GM21360 (cell line): ENCODE measurements around the gene IGFBP5.
A peak's percentile ranks its signal among the peaks of the same experiment; 100 is the strongest.

Experiments
- ATAC-seq: cut with Tn5 transposase; IDR thresholded peaks from one replicate; pipeline ENCODE4 v1.9.1; 2021; ENCODE audit warnings: mild to moderate bottlenecking, moderate library complexity; ENCODE audit not compliant: unreplicated experiment

IGFBP5 gene

DNA sequence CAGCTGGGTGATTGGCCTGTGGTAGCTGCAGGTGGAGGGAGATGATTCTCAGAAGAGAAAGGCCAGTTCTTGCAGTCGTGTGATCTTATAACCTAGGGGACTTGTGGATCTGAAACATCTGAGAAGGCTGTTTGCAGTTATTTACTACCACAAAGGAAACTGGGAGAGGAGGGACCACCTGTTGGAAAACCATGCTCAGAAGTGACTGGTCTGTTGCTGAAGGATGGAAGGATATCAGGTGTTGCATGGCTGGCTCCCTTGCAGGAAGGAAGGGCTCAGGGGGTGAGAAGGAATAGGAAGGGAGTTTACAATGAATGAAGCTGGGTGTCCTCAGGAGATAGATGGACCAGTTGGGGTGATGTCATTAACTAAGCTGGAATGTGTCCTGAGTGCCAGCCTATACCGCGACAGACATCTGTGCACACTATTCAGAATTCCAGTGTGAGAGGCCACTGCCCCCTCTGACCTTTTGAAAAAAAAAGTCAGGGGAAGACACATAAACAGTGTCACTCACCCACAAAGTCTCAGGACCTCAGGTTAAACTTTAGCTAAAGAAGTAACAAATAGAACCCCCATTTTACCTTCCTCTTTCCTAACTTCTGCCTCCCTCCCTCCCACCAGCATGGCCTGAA lies 44.6 kb downstream of the IGFBP5 start:
- ATAC-seq, result no peak

DNA sequence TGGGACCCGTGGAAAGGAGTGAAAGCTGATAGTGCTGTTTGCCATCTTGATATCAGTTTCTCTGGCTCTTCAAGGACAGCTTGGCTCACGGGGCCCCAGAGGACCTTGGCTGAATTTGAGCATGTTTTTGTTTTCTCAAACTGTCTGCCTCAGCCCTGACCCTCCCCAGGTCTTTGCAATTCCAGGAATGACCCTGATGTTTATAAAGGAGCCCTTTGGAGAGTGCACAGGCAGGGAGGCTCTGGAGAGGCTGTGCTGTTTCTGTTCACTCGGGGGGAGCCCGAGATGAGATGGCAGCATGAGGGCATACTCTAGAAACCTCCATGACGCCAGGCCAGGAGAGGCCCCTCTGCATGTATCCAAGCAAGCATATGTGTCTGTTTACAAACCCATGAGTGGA lies 45.8 kb downstream of the IGFBP5 start:
- no peak for ATAC-seq

GRCh38 chr2:216648105-216648504 lies 47.2 kb downstream of the IGFBP5 start:
- ATAC-seq, result no peak

DNA sequence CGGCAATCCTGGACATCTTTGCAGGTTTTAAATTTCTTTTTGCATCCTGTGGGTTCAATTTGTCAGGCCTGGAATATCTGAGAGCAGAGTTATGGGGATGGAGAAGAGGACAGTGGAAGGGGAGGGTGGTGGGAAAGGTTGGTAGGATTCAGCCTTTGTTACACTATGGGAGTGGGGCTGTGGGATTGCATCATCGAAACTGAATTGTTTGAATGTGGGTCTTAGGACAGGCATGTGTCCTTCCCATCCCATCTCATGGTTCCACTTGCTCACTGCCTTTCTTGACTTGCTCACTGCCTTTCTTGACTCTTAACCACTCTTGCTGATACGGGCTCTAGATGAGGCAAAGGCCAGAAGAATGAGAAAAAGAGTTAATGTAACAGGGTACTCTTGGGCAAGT lies 49.2 kb downstream of the IGFBP5 start:
- no peak for ATAC-seq

GRCh38 chr2:216645636-216645950 lies 49.8 kb downstream of the IGFBP5 start:
- ATAC-seq, result no peak

- no peak for ATAC-seq
Measured at GRCh38 chr2:216644842-216645635, 50.3 kb downstream of the IGFBP5 start.

GRCh38 chr2:216643986-216644659 lies 51.2 kb downstream of the IGFBP5 start:
- ATAC-seq, result no peak

DNA sequence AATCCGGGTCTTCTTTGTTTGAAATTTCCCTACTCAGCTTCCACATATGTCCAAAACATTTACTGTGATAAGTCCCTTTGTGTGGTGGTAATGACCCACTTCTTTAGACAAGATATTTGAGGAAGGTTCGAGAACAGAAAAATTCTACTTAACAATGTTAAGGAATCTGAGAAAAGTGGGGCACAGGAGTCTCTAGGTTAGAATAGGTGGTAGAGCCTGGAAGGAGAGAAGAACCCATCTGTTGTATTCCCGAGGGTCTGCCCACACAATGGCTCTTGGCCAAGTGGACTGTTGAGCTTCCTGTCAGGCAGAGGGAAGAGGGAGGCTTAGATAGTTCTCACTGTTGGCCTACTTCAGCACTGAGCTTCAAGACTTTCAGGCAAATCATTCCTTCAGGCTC lies 57.9 kb downstream of the IGFBP5 start:
- no peak for ATAC-seq

DNA sequence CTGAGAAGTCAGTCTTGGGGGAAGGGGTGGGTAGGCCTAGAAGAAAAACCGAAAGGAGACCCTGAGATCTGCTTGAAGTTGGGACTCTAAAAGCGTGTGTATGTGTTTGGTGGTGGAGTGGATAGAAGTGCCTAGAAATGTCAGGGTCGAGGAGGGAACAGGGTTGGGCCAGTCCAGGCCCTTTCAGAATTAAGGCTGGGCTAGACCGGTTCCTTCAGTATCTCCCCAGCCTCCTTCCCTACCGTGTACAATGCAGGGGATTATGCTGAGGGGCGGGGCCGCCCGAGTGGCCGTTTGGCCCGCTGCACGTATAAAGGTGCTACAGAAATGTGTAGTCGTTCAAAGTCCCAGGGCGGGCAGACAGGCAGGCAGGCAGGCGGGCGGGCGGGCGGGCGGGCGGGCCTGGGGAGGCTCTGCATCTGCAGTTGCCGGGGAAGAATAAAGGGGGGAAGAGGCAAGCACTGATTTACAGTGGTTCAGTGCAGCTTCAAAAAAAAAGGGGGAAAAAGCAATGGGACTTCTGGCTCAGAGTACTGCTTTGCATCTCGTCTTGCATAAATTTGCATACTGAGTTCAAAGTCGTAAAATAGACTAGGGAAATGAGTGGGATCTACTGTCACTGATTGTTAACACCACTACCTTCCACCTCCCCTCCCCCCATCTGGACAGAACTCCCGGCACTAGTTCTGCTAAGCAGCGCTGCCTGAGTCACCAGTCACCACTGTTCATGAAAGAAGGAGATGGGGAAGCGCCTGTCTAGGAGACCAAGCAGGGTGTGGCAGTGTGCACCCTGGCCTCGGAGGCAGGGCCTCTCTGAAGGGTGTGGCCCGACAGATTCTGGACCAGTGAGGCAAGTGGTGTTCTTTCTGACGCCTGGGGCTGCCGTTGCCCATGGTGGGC lies 58.5 kb downstream of the IGFBP5 start:
- ATAC-seq, result no peak

DNA sequence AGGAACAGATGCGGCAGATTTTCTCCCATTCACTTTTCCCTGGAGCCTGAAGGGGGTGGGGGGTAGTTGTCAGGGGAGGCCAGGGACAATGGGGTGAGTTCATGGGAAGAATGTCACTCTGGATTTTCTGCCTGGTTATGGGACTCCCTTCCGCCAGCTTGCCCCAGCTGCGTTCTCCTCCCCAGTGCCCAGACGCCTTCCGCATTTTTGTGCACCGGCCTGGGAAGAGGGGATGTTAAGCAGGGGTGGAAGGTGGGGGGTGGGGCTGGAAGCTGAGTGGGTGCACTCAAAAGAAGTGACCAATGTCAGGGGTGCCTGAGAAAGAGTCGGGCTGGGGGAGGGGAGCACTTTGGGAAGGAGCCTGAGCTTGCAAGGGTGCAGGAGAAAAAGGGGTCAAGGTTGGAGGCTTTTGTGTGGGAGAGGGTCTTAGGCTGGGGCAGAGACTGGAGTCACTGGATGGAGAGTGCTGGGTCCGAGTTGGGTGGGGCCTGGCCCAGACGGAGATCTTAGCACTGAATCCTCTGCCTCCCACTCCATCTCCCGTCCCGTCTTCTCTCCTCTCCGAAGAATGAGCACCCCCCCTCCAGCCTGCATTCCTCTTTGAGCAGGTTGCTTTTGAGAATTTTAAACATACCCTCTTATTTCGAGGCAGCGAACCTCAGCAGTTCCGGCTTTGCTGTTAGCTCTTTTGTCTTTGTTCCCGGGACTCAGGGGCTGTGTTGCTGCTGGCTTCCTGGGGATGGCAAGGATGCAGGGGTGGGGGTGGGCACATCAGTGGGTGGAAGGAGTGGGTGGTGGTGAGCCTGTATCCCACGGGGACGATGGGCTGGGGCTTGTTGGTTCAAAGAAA lies 59.4 kb downstream of the IGFBP5 start:
- no peak for ATAC-seq

GRCh38 chr2:216635171-216635570 lies 60.2 kb downstream of the IGFBP5 start:
- no peak for ATAC-seq

GRCh38 chr2:216634370-216635148 lies 60.8 kb downstream of the IGFBP5 start:
- ATAC-seq, result no peak

GRCh38 chr2:216633616-216634369 lies 61.6 kb downstream of the IGFBP5 start:
- peak; percentile 24 for ATAC-seq

DNA sequence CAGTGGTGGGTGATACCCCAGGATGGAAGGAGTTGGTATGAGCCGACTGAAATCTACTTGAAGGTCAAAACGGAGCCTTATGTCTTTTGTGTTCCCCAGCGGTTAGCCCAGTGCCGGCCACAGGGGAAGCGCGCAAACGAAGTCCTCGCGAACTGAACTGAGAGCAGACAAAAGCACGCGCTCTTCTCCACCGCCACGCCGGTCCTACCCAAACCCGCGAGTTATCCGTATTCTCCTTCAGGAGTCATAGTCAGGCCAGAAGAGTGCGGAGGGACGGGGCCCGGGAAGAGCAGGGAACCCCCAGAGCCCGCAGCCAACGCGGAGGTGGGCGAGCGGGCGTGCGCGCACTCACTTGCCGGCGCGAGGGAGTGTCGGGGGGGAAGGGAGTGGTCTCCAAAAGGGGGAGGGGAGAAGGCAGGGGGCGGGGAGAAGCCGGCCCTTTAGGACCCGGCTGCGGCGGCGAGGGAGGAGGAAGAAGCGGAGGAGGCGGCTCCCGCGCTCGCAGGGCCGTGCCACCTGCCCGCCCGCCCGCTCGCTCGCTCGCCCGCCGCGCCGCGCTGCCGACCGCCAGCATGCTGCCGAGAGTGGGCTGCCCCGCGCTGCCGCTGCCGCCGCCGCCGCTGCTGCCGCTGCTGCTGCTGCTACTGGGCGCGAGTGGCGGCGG lies 62.3 kb downstream of the IGFBP5 start, which contains the start of gene IGFBP2:
IGFBP2 (plus strand) TSS at position 469 of the 664 bp plus-strand sequence; CDS start at position 573, 104 bp downstream.
- peak; percentile 45 for ATAC-seq

DNA sequence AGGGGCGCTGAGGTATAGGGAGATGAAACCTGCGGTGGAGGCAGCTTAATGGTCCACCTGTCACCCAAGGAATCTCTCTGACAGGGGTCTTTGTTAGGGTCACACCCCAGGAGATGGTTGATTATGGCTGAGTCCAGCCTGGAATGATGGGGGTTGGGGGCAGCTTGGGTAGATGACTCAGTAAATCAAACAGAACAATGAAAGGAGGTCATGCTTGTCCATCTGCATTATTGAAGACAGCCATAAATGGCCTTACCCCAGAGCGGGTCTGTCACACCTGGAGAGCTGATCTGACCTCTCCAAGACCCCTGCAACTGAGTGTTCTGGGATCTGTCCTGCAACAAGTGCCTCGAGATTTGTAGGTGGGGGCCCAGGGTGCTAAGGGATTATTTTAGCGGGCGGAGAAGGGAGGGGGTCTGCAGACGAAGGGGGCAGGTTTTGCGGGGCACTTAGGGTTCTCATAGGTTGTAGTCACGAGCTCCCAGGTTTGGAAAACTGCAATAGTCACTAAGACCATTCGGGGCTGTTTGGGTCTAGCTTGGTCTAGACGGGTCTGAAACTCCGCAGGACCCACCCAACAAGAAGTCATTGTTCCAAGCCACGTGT lies 62.9 kb downstream of the IGFBP5 start:
- ATAC-seq, result no peak

GRCh38 chr2:216629784-216630183 lies 65.6 kb downstream of the IGFBP5 start:
- ATAC-seq, result no peak

- ATAC-seq, result no peak
Measured at GRCh38 chr2:216626875-216627245, 68.5 kb downstream of the IGFBP5 start.
